Activated CD4-positive, alpha-beta T cell treated with anti-CD3 and anti-CD28 coated beads, Interleukin-2, amount 50 U/mL, for 16 hours (primary cell): ENCODE measurements around the gene DCAF7.
A peak's percentile ranks its signal among the peaks of the same experiment; 100 is the strongest.

Source experiments
- DNase-seq: peaks from one replicate; pipeline ENCODE4 v3.0.0-alpha.2; 2020

The DCAF7 gene

GRCh38 chr17:63546308-63547082 is 3.8 kb upstream of the DCAF7 start:
- no peak for DNase-seq

GRCh38 chr17:63547083-63547523 is 3.2 kb upstream of the DCAF7 start:
- no peak for DNase-seq

- DNase-seq: no peak
Observed at GRCh38 chr17:63549289-63549945, 860 bp upstream of the DCAF7 start.

- DNase-seq: peak; percentile 18
Observed at GRCh38 chr17:63550817-63551639, 751 bp downstream of the DCAF7 start.

GRCh38 chr17:63552211-63552610 is 1.9 kb downstream of the DCAF7 start:
- DNase-seq: no peak

- no peak for DNase-seq
Observed at GRCh38 chr17:63555500-63556156, 5.4 kb downstream of the DCAF7 start.

- DNase-seq: no peak
Observed at GRCh38 chr17:63557416-63557815, 7.1 kb downstream of the DCAF7 start.

- DNase-seq: no peak
Observed at GRCh38 chr17:63558441-63558840, 8.2 kb downstream of the DCAF7 start.

GRCh38 chr17:63561819-63562218 is 11.5 kb downstream of the DCAF7 start:
- DNase-seq: no peak

- no peak for DNase-seq
Observed at GRCh38 chr17:63563339-63563738, 13.1 kb downstream of the DCAF7 start.

GRCh38 chr17:63564562-63564961 is 14.3 kb downstream of the DCAF7 start:
- DNase-seq: no peak

GRCh38 chr17:63567229-63567628 is 17.0 kb downstream of the DCAF7 start:
- DNase-seq: no peak

GRCh38 chr17:63568563-63568962 is 18.3 kb downstream of the DCAF7 start:
- no peak for DNase-seq

- peak; percentile 18 for DNase-seq
Observed at GRCh38 chr17:63571632-63572310, 21.5 kb downstream of the DCAF7 start.

- DNase-seq: no peak
Observed at GRCh38 chr17:63573634-63574033, 23.4 kb downstream of the DCAF7 start.

- no peak for DNase-seq
Observed at GRCh38 chr17:63578027-63578768, 27.9 kb downstream of the DCAF7 start.

GRCh38 chr17:63578769-63579111 is 28.5 kb downstream of the DCAF7 start:
- DNase-seq: no peak

- no peak for DNase-seq
Observed at GRCh38 chr17:63579633-63580032, 29.4 kb downstream of the DCAF7 start.

- DNase-seq: no peak
Observed at GRCh38 chr17:63587770-63588169, 37.5 kb downstream of the DCAF7 start.

- no peak for DNase-seq
Observed at GRCh38 chr17:63588797-63589196, 38.5 kb downstream of the DCAF7 start.

- no peak for DNase-seq
Observed at GRCh38 chr17:63589646-63590045, 39.4 kb downstream of the DCAF7 start.

GRCh38 chr17:63592797-63593196 is 42.5 kb downstream of the DCAF7 start:
- DNase-seq: no peak
